IPS-11a (cell line): ENCODE measurements around the gene CRYGD.
"Not testable (repeated sequence)": the region's sequence is repeated elsewhere in the genome, so short reads cannot be mapped to it uniquely, and the experiment has no call there.

ENCODE experiments used
- H3K4me3 ChIP-seq: one replicate; pipeline ENCODE4 v1.5.1; 2013; ENCODE audit warnings: low read depth, low read length, control low read depth

CRYGD gene

DNA sequence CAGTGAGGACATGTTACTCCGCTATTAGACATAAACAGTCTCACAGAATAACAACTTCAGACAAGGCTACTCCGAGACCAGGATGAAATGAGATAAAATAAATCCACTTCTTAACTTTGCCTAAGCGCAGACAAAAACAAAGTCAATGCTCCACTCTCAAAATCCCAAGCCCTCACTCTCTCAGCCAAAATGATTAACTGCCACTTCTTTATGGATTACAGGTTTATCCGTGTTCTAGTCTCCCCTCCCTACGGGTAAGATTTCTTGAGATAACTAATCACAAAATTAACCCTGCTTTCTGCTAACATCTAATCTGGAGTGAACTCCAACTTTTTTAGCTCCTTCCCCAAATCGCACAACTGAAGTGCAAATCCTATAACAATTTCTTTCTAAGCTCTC is 6.4 kb upstream of the CRYGD start:
- H3K4me3 ChIP-seq = no peak overlapping the region

DNA sequence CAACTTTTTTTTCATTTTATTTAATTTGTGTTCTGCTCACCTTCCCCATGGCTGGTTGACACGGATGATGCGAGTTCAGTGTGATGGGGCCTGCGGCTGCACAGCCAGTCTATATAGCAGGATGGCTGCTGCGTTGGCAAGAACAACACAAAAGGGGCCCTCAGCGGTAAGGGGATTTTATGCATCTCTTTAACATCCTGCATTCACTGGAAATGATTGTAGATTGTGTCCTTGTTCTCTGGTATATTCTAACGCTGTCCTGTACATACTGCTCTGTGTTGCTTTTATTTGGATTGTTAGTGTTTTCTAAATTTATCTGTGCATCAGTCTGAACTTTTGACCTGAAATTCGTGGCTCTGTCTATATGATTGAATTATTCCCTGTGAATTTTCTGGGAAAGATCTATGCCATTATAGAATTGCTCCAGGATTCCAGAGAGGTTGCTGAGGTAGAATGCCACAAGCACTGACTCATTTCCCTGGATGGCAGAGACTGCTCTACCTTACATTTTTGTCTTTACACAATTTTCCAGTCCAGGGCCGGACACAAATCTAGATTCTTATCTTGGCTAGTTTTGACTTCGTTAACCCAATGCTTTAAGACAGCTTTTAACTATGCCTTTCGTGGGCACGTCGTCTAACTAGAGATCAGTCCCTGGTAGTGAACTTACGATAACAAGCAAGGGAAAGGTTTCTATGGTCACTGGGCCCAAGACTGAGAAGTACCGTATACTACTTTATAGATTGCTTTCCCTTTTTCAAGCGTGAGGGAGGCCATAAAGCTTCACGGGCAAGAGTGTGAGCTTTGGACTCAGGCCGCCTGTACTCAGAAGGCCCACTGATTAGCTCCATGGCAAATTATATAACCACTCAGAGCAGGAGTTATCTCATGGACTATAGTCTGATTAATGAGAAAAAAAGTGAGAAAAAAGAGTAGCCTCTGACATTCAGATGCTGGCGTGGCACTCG is 5.7 kb upstream of the CRYGD start, which contains the start of gene CRYGC:
Gene CRYGC (minus strand): TSS at position 85 of the 968 bp plus-strand sequence. CDS start 36 bp downstream, at position 49.
- H3K4me3 ChIP-seq = no peak within 1 kb of the TSS

DNA sequence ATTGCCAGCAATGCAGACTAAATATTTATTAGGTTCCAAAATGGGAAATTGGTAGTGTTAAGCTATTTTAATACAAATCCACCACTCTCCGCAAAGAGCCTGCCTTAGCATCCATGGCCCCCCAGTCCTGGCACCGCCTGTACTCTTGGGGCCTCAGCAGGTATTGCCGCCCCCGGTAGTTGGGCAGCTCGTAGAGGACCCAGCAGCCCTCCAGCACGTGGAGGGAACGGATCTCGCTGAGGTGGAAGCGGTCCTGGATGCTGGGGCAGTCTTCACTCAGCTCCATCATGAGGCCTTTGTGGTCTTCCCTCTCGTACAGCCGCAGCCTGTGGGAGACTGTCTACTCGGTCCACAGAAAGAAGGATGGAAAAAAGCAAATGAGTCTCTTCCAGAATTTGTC is 3.8 kb upstream of the CRYGD start:
- H3K4me3 ChIP-seq = no peak overlapping the region

DNA sequence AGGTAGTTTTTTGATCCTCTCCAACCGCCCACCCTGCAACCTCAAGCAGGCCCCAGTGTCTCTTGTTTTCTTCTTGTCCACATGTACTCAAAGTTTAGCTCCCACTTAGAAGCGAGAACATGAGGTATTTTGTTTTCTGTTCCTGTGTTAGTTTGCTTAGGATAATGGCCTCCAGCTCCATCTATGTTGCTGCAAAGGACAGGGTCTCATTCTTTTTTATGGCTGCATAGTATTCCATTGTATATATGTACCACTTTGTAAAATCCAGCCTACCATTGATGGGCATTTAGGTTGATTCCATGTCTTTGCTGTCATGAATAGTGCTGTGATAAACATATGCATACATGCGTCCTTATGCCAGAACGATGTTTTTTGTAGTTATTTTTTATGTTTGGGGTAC is 2.8 kb upstream of the CRYGD start:
- H3K4me3 ChIP-seq = no peak overlapping the region

DNA sequence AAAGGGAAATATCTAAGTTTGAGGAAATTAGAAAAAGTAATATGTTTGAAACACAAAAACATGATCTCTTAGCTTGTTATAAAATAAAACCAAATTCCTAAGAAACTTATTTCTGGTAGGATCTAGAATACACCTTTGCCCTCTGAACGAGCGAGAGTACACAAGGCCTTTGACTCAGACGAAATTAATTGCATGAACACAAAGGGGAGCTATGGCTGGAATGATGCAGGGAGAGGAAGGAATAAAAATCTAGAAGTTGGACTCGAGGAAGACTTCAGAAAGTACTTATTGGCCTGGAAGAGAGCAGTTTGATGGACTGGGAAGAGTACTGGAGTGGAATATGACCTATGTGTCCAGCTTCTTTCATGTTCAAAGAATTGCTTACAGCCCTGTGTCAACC is 927 bp upstream of the CRYGD start:
- no peak overlapping the region for H3K4me3 ChIP-seq

DNA sequence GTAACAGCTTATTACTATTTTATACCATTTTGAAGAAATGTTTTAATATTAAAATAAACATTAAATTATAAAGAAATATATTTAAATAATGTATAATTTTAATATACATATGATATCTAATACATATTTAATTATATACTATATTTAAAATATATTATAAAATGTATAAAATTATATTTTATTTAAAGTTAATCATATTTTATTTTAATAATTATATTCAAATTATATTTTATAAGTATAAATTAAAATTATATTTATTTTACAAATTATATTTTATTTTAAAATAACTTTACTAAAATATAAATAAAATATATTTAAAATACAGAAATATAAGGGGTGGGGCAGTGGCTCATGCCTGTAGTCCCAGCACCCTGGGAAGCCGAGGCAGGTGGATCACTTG is 2.1 kb downstream of the CRYGD start:
- H3K4me3 ChIP-seq = no peak overlapping the region

DNA sequence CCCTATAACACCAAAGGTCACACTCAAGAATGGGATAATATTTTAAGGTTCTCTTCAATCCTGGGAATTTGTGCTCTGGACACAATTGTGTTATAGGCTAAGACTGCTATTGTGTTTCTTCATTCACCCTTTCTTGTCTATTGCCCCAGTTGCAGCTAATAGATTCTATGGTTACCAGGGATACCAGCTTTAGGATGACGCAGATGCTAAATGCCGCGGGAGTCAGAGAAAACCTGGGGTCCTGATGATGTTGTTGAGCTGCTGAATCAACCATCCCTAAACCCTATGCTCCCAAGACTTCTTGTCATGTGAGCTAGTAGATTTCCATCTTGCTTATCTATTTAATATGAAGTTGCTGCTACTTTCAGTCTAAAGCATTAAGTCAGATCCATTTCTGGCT is 5.4 kb downstream of the CRYGD start:
- H3K4me3 ChIP-seq = no peak overlapping the region

DNA sequence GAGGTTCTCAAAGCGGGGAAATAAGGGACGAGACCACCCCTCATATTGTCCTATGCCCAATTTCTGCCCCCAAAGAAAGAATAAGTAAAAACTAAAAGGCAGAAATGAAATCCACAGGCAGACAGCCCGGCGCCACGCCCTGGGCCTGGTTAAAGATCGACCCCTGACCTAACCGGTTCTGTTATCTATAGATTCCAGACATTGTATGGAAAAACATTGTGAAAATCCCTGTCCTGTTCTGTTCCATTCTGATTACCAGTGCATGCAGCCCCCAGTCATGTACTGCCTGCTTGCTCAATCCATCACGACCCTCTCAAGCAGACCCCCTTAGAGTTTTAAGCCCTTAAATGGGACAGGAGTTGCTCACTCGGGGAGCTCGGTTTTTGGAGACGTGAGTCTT is 6.9 kb downstream of the CRYGD start:
- H3K4me3 ChIP-seq = not testable (repeated sequence)

DNA sequence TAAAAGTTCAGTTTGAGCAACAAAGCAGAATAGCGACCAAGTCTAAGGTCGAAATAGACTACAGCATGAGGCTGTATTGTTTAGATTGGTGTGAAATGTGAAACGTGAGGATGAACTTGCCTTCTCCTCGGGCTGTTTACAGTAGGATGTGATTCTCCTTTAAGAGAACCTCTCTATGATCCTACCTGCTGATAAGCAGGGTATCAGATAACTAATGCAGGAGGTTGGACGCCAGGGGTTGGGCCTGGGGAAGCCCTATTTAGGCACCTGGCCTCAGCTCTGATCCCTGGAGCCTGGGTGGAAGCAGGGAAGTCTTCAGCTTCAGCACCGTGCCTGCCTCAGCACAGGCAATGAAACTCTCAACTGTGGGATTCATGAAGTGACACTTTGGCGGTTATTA is 11.4 kb downstream of the CRYGD start:
- no peak overlapping the region for H3K4me3 ChIP-seq

DNA sequence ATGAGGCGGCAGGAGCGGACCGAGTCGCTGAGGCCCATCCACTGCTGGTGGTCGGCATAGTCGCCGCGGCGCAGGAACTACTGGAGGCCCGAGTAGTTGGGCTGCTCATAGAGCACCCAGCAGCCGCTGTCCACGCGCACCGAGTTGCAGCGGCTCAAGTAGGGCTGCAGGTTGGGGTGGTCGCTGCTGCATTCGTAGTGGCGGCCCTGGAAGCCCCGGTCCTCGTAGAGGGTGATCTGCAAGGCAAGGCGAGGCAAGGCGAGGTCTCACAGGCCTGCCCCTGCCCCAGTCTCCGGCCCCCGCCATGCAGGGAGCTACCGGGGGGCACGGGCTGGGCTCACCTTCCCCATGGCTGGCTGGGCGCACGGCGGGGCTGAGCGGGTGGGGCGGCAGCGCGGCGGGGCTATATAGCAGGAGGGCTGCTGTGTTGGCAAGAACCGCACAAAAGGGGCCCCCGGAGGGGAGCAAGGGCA is 12.0 kb downstream of the CRYGD start:
- H3K4me3 ChIP-seq = not testable (repeated sequence)

DNA sequence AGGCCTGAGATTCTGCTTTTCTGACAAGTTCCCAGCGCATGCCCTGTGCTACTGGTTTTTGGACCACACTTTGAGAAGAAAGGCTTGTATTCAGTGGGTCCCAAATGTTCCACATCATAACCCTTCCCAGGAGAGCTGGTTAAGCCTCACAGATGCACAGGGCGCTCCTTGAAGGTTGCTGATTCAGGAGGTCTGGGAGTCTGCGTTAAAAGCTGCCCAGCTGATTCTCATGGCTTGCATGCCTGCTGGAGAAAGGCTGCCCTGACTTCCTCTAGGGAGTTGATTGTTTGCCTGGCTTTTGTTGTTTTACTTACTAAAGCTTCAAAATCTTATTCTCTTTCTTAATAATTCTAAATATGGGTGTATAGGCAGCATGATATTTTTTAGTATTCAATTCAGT is 20.7 kb downstream of the CRYGD start:
- no peak overlapping the region for H3K4me3 ChIP-seq

DNA sequence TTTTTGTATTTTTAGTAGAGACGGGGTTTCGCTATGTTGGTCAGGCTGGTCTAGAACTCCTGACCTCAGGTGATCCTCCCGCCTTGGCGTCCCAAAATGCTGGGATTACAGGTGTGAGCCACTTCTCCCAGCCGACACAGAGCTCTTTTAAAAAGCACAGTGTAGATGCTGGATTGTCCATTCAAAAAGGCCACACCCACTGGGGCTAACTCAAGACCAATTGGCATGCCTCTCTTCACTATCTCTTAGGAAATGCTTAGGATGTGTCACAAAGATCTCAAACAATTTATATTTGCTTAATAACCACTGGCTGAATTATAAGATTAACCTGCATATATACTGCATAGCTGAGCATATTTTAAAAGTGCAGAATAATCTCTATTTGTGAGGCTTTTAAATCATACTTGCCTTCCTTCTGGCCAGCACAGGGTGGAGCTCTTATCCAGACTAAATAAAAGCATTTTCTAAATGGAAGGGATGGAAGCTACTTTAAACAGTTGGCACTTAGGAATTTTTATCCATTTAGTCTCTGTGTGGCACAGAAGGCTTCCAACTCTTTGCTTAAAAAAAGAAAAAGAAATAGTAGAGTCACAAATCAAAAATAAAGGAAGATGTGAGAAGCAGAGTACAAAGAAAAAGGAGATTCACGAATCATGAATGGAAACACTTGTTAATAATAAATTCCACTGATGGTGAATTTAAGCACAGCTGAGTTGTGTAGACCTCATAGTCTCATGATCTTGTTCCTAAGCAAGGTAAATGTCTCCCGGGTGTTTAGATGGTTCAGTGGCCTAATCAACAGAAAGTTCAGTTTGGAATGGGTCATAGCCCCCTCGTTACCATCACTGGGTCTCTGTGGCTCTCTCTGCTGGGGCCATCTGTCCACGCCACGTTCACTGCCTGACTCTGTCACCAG is 22.4 kb downstream of the CRYGD start:
- no peak overlapping the region for H3K4me3 ChIP-seq

DNA sequence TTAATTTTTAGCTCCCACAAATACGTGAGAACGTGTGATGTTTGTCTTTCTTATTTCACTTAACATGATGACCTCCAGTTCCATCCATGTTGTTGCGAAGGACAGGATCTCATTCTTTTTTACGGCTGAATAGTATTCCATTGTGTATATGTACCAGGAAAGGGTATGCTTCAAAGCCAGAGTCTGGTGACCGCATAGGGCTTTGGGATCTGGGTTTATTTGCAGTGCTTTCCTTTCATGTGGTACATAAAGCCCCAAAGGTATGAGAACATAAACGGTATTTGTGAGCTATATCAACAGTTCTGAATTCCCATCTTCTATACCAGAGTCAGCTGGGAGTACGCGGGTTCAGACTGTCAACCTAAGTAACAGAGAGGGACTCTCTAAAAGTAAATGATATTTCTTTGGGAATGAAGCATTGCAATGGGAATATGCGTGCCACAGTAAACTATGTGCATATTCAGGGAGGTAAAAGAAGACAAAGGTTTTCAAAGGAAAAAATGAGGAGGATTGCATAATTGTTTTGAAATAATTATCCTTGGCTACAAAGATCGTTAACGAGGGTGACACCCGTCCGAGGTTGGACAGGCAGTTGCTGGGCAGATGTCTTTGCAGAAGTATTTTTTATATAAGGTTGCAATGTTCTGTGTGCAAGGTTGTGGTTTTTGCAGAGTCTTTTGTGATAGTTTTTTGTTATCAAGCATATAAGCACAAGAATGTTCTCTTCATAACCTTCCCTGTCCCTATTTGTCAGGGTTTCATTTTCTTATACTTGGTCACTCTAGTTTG is 24.4 kb downstream of the CRYGD start:
- H3K4me3 ChIP-seq = no peak overlapping the region

DNA sequence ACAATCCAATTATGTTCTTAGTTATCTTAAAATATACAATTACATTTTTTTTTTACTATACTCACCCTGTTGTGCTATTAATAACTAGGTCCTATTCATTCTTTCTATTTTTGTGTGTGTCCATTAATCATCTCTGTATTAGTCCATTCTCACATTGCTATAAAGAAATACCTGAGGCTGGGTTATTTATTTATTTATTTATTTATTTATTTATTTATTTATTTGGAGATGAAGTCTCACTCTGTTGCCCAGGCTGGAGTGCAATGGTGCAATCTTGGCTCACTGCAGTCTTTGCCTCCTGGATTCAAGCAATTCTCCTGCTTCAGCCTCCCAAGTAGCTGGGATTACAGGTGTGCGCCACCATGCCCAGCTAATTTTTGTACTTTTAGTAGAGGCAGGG is 25.6 kb downstream of the CRYGD start:
- not testable (repeated sequence) for H3K4me3 ChIP-seq

DNA sequence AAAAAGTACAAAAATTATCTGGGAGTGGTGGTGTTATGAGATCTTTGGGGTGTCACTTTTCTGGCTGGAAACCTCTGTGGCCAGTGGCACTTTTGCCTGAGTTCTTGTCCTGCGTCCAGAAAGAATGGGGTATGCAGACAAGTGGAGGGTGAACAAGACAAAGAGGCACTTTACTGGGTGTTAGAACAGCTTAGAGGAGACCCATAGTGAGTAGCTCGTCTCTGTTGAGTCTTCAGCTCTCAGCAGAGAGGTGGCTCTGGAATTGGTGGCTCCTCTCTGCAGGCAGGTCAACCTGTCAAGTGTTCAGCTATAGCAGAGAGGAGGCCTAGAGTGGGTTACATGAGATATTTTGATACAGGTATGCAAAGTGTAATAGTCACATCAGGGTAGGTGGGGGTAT is 26.1 kb downstream of the CRYGD start:
- H3K4me3 ChIP-seq = no peak overlapping the region

DNA sequence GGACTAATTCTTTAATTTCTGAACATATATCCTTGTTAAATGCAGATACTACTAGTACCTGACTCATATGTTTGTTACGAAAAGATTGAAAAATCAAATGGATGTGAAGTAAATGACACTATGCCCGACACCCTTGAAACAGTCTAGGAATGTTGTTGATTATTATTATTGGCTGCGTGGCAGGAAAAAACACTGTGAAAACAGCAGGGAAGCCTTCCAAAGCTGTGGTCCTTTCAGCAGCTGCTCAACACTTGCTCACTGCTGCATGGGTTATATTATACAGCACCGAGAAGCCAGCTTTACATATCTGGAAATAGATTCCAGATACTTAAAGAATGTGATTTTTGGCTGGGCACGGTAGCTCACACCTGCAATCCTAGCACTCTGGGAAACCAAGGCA is 26.5 kb downstream of the CRYGD start:
- no peak overlapping the region for H3K4me3 ChIP-seq

DNA sequence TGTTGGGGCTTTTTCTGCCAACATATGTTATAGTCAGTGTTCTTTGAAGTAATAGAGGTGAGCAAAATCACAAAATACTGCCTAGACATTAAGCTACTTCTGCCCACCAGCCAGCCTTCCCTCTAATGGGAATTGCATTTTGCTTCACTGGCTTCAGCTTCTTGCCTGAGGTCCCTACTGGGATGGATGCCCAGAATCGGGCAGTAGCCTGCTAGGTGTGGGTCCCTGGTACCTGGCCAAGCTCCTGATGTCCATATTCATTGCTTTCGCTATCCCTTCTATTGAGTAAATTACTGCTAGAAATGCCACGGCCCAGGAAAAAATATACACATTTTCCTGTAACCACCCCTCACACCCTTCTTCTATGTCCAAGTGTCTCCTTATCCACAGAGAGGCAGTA is 27.0 kb downstream of the CRYGD start:
- no peak overlapping the region for H3K4me3 ChIP-seq

DNA sequence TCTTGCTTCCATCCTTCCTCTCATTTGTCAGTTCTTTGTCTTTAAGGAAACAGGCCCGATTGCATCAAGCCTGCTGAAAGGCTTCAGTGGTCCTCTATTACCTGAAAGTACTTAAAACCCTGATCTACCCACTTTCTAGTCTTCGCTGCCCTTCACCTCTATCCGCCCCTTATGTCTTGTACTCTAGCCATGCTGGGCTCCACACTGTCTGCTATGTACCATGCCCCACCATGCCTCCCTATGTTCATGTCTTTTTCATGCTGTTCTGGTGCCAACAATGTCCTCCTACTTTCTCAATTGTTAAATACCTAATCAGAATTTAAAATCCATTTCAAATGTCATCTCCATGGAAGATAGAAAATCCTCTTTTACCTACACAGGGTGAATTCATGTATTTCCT is 28.2 kb downstream of the CRYGD start:
- H3K4me3 ChIP-seq = no peak overlapping the region

DNA sequence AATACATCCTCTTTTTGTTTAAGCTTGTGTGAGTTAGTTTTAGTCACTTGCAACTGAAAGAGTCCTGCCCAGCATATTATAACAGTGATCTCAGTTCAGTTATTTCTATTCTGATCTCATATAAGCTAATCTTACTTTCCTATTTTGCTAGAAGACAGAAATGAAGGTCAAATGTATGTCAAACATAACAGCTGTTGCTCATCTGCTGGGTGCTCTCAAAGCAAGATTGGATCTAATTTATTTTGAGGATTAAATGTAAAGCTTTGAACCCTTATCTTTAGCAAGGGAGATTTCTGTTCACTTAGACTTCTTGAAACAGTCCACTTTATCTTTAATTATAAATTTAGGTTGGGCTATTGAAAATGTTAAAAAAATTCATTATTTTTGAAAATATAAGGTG is 31.2 kb downstream of the CRYGD start:
- no peak overlapping the region for H3K4me3 ChIP-seq

DNA sequence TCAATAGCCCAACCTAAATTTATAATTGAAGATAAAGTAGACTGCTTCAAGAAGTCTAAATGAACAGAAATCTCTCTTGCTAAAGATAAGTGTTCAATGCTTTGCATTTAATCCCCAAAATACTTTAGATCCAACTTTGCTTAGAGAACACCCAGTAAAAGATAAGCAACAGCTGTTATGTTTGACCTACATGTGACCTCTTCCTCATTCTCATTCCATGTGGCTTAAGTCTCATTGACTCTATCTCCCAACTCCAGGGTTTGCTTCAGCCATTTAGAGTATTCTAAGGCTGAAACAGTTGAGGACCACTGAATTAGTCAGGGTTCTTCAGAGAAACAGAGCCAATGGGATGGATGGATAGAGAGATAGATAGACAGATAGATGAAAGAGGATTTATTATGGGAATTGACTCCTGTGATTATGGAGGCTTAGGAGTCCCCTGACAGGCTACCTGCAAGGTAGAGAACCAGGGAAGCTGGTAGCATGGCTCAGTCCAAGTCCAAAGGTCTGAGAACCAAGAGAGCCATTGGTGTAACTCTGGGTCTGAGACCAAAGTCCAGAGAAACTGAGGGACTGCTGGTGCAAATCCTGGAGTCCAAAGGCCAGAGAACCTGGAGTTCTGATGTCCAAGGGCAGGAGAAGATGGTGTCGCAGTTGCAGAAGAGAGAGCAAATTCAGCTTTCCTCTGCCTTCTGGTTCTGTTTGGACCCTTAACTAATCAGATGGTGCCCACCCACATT is 32.1 kb downstream of the CRYGD start:
- H3K4me3 ChIP-seq = no peak overlapping the region
